Measurements from ENCODE around the gene FIBIN. TPM values are rescaled to one million over a fixed set of nuclear protein-coding genes. Genes with fewer than 3 reads are reported as not detected.

Gene FIBIN
- total RNA-seq, 1 donor from 2014 or later: 118 TPM

DNA sequence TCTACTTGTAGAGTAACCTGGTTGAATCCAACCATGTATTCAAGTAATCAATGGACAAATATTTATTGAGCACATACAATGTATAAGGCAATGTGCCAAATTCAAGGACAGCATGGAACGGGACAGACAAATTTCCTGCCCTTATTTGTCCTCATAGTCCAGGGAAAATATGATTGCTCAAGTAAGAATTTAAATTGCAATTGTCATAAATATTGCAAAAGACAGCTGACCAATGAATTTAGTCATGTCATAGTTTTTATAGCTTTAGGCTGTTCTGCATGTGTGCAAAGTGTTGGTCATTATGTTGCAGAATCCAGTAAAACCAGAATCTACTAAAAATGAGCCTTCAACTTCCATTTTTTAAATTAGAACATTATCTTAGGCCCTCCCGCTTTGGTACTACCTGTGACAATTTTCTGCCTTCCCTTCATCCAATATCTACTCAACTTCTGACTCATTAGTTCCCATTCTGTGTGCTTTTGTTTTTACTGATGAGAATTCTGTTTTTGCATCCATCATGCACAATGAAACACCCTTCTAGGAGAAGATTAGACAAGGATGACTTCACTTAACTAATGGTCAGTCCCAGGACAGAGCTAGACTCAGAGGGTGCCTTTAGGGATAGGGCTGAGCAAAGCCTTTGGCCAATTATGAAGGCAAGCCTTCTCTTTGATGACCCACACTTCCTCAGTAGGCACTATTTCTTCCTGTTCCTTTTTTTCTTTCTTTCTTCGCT lies 45.8 kb upstream of the FIBIN start:
- Histone ChIP-seq H3K4me3 (no peak overlapping the region), H3K4me1 (peaks cover 57% of the 10 kb centered on the region), H3K27me3 (no peaks in the 10 kb centered on the region), H3K9me3 (no peaks in the 10 kb centered on the region), H3K36me3 (no peaks in the 10 kb centered on the region), H3K27ac (peak overlapping the region; percentile 18)
- intact Hi-C loops (cut with DNase I): no loop called here
- no peak for DNase-seq (ENCODE audit: extremely low spot score in 2 of 2)
- TF ChIP-seq POLR2A (IDR thresholded peaks at IDR 0.05) (no peak), POLR2AphosphoS5 (IDR thresholded peaks at IDR 0.05; ENCODE audit: insufficient read depth in 1 of 2, low read depth in 1 of 2) (no peak)
- TF ChIP-seq, protein P1, sequence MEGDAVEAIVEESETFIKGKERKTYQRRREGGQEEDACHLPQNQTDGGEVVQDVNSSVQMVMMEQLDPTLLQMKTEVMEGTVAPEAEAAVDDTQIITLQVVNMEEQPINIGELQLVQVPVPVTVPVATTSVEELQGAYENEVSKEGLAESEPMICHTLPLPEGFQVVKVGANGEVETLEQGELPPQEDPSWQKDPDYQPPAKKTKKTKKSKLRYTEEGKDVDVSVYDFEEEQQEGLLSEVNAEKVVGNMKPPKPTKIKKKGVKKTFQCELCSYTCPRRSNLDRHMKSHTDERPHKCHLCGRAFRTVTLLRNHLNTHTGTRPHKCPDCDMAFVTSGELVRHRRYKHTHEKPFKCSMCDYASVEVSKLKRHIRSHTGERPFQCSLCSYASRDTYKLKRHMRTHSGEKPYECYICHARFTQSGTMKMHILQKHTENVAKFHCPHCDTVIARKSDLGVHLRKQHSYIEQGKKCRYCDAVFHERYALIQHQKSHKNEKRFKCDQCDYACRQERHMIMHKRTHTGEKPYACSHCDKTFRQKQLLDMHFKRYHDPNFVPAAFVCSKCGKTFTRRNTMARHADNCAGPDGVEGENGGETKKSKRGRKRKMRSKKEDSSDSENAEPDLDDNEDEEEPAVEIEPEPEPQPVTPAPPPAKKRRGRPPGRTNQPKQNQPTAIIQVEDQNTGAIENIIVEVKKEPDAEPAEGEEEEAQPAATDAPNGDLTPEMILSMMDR (IDR thresholded peaks at IDR 0.05): no peak

- Histone ChIP-seq H3K9me3 (no peaks in the 10 kb centered on the region), H3K27ac (peak overlapping the region; percentile 18), H3K4me3 (no peak overlapping the region), H3K4me1 (peaks cover 55% of the 10 kb centered on the region), H3K36me3 (no peaks in the 10 kb centered on the region), H3K27me3 (no peaks in the 10 kb centered on the region)
- no peak for DNase-seq (ENCODE audit: extremely low spot score in 2 of 2)
- intact Hi-C loops (cut with DNase I): no loop called here
- TF ChIP-seq POLR2A (IDR thresholded peaks at IDR 0.05) (no peak), POLR2AphosphoS5 (IDR thresholded peaks at IDR 0.05; ENCODE audit: insufficient read depth in 1 of 2, low read depth in 1 of 2) (no peak)
- TF ChIP-seq, protein P1 (IDR thresholded peaks at IDR 0.05): no peak
These were observed 45.0 kb upstream of the FIBIN start for GRCh38 chr11:26948881-26949280.

DNA sequence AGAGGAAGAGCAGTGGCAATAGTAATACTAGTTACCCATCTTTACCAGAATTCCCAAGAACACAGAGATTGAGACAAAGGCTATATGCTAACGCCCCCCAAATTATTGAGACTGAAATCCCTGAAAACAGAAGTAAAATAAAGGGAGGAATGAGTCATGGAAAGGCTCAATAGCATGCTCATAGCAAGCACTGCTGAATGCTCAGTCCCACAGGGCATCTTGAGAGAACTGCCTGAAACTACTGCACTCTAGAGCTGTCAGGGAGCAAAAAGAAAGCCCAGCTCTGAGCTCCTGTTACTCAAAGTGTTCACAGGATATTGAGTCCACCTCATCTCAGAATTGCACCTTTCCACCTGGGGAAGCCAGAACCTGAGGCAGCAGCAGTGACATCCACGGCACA lies 44.1 kb upstream of the FIBIN start:
- Histone ChIP-seq H3K9me3 (no peaks in the 10 kb centered on the region), H3K4me1 (peaks cover 51% of the 10 kb centered on the region), H3K4me3 (no peak overlapping the region), H3K36me3 (no peaks in the 10 kb centered on the region), H3K27ac (no peak overlapping the region), H3K27me3 (no peaks in the 10 kb centered on the region)
- TF ChIP-seq POLR2A (IDR thresholded peaks at IDR 0.05) (no peak), POLR2AphosphoS5 (IDR thresholded peaks at IDR 0.05; ENCODE audit: insufficient read depth in 1 of 2, low read depth in 1 of 2) (no peak)
- TF ChIP-seq, protein P1 (IDR thresholded peaks at IDR 0.05): no peak
- intact Hi-C loops (cut with DNase I): no loop called here
- DNase-seq (ENCODE audit: extremely low spot score in 2 of 2): no peak

DNA sequence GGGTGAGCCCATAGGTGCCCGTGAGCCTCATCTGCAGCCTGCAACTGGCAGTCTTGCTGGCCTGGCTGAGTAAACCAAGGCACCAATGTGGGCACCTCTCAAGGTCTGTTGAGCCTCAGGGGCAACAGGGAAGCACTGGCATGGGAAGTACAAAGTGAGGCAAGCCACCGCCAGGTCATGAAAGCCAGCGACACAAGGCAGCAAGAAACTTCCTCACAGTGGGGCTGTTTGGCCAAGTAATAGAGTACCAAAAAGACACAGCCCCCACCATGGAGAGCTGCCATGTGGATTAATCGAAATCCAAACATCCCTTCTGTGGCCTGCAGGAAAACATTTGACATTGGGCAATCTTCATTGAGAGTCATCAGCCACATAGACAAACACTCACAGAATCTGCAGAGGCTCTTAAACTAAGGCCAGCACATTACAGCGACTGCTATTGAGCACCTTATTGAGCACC lies 43.6 kb upstream of the FIBIN start:
- Histone ChIP-seq H3K4me3 (no peak overlapping the region), H3K27ac (no peak overlapping the region), H3K9me3 (no peaks in the 10 kb centered on the region), H3K27me3 (no peaks in the 10 kb centered on the region), H3K36me3 (no peaks in the 10 kb centered on the region), H3K4me1 (peaks cover 47% of the 10 kb centered on the region)
- intact Hi-C loops (cut with DNase I): no loop called here
- DNase-seq (ENCODE audit: extremely low spot score in 2 of 2): no peak
- TF ChIP-seq, protein P1 (IDR thresholded peaks at IDR 0.05): no peak
- TF ChIP-seq POLR2A (IDR thresholded peaks at IDR 0.05) (no peak), POLR2AphosphoS5 (IDR thresholded peaks at IDR 0.05; ENCODE audit: insufficient read depth in 1 of 2, low read depth in 1 of 2) (no peak)

DNA sequence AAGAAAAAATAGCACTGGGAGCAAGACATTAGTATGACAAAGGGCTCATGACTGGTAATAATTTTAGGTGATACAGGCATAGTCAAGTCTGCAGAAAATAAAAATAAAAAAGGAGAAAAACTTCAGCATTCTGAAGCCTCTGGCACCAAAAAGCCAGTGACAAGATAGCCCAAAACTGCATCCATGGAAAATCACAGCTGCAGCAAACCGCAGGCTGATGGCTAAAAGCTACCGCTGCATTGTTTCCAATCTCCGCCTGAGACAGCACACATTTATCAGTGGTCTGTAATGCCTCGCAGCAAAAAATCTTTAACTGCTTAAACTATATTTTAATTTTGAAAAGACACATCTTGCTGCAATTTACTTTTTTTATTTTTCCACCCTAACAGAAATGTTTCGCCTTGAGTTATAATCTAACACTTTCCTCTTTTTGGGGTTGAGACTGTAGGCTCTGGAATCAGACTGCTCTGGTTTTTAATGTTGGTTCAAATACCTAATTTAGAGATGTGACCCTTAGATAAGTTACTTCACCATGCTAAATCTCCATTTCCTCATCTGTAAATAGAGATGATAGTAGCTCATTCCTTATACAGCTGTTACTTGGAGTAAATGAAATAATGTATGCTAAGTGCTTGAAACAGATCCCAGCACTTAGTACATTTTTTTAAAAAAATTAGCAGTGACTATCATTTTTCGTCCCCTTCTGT lies 42.0 kb upstream of the FIBIN start:
- Histone ChIP-seq H3K4me1 (peaks cover 30% of the 10 kb centered on the region), H3K27ac (peak overlapping the region; percentile 2), H3K4me3 (no peak overlapping the region), H3K9me3 (no peaks in the 10 kb centered on the region), H3K36me3 (no peaks in the 10 kb centered on the region), H3K27me3 (no peaks in the 10 kb centered on the region)
- TF ChIP-seq, protein P1 (IDR thresholded peaks at IDR 0.05): no peak
- no peak for TF ChIP-seq POLR2AphosphoS5 (IDR thresholded peaks at IDR 0.05; ENCODE audit: insufficient read depth in 1 of 2, low read depth in 1 of 2)
- TF ChIP-seq POLR2A (IDR thresholded peaks at IDR 0.05): no peak
- DNase-seq (ENCODE audit: extremely low spot score in 2 of 2): no peak
- intact Hi-C loops (cut with DNase I): no loop called here
